ENCODE data around the gene PLCB4.

The PLCB4 gene

DNA sequence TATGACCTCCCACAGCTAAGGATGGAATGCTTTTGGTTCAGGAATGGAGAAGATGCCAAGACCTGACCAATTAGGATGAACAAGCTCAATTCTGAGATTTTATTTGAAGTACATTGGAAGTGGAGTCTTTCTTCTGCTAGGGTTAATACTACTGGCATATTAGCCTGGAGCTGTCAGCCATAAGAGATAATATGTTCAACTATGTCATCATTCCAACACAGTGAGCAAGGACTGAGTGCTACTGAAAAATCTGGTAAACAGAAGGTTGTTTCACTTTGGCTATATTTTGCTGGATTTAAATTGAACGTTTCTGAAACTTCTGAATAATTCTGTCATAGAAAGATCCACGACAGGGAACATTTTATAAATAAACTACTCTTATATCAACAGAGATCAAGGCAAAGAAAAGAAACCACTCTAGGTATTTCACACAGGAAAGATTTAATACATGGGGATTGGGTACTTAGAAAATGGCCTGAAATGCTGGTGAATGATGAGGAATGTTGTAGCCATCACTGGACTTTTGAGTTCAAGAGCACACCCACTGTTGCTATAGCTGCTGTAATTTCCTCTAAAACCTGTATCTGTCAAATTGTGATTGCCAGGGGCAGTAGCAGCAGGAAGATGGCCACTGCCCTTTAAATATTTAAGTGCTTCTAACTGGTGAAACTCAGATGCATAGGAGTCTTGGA is 200.5 kb downstream of the PLCB4 start:
- H3K27ac ChIP-seq (ENCODE audit: low read depth, low read length), result no peak overlapping the region
- no peaks in the 10 kb centered on the region for H3F3A ChIP-seq (ENCODE audit: insufficient read depth)
- H3K9ac ChIP-seq (ENCODE audit: low read length), result no peak overlapping the region

GRCh38 chr20:9270831-9271230 is 201.9 kb downstream of the PLCB4 start:
- H3K9me2 ChIP-seq (replicated peaks; ENCODE audit: insufficient read depth, low read length), result no peaks in the 10 kb centered on the region
- no peak overlapping the region for H3K4me2 ChIP-seq (ENCODE audit: low read depth, low read length, poor library complexity, severe bottlenecking)
- H3K27ac ChIP-seq (ENCODE audit: low read depth, low read length), result no peak overlapping the region
- no peaks in the 10 kb centered on the region for H3K27me3 ChIP-seq (ENCODE audit: low read length)
- H3K9me3 ChIP-seq (ENCODE audit: insufficient read depth, low read length), result no peaks in the 10 kb centered on the region
- no peaks in the 10 kb centered on the region for H3F3A ChIP-seq (ENCODE audit: insufficient read depth)
- H3K79me2 ChIP-seq (ENCODE audit: insufficient read depth, low read length), result no peaks in the 10 kb centered on the region
- no peak overlapping the region for H2AFZ ChIP-seq (ENCODE audit: low read depth, low read length, severe bottlenecking)
- no peaks in the 10 kb centered on the region for H3K36me3 ChIP-seq (ENCODE audit: low read length)
- no peaks in the 10 kb centered on the region for H4K20me1 ChIP-seq (ENCODE audit: low read depth, low read length)
- no peak overlapping the region for H3K9ac ChIP-seq (ENCODE audit: low read length)
- no peak overlapping the region for H3K4me3 ChIP-seq (ENCODE audit: insufficient read depth, low read length, poor library complexity, severe bottlenecking)
- TF ChIP-seq EZH2phosphoT487 (conservative IDR thresholded peaks at IDR 0.05; ENCODE audit: low read length) (no peak), CTCF (IDR thresholded peaks at IDR 0.05; ENCODE audit: insufficient read depth, low read length, poor library complexity, severe bottlenecking) (no peak)

More for the DNA sequence above, 200.5 kb downstream of the PLCB4 start:
- no peaks in the 10 kb centered on the region for H3K79me2 ChIP-seq (ENCODE audit: insufficient read depth, low read length)
- no peaks in the 10 kb centered on the region for H3K27me3 ChIP-seq (ENCODE audit: low read length)
- H3K9me2 ChIP-seq (replicated peaks; ENCODE audit: insufficient read depth, low read length), result no peaks in the 10 kb centered on the region
- no peak overlapping the region for H3K4me3 ChIP-seq (ENCODE audit: insufficient read depth, low read length, poor library complexity, severe bottlenecking)
- no peaks in the 10 kb centered on the region for H3K9me3 ChIP-seq (ENCODE audit: insufficient read depth, low read length)
- TF ChIP-seq CTCF (IDR thresholded peaks at IDR 0.05; ENCODE audit: insufficient read depth, low read length, poor library complexity, severe bottlenecking), result no peak
- no peak for TF ChIP-seq EZH2phosphoT487 (conservative IDR thresholded peaks at IDR 0.05; ENCODE audit: low read length)
- H2AFZ ChIP-seq (ENCODE audit: low read depth, low read length, severe bottlenecking), result no peak overlapping the region
- H3K36me3 ChIP-seq (ENCODE audit: low read length), result no peaks in the 10 kb centered on the region
- H4K20me1 ChIP-seq (ENCODE audit: low read depth, low read length), result no peaks in the 10 kb centered on the region
- no peak overlapping the region for H3K4me2 ChIP-seq (ENCODE audit: low read depth, low read length, poor library complexity, severe bottlenecking)

DNA sequence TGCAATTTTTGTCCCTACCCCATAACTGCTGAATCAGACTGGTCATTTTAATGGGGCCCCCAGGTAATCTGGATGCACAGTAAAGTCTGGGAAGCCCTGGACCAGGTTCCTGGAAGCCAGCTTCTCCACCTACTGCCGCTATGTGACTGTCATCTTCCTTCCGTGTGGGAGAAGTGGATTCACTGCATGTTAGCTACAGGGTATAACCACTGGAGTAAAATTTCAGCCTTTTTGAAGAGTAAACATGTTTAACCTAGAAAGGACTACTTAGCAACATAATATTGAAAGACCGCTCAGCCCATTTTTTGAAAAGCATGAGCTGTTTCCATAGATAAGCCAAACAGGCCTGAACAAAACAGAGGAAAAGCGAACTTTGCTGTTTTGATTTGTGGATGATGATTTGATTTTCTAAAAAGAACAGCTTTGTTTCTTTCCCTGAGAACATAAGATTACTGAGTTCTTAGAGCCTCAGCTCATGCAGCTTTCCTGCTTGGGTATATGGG is 208.1 kb downstream of the PLCB4 start:
- H3K27ac ChIP-seq (ENCODE audit: low read depth, low read length), result no peak overlapping the region
- H3K9me2 ChIP-seq (replicated peaks; ENCODE audit: insufficient read depth, low read length), result no peaks in the 10 kb centered on the region
- no peak overlapping the region for H3K9ac ChIP-seq (ENCODE audit: low read length)
- H3K27me3 ChIP-seq (ENCODE audit: low read length), result no peaks in the 10 kb centered on the region
- H4K20me1 ChIP-seq (ENCODE audit: low read depth, low read length), result no peaks in the 10 kb centered on the region
- no peak for TF ChIP-seq EZH2phosphoT487 (conservative IDR thresholded peaks at IDR 0.05; ENCODE audit: low read length)
- TF ChIP-seq CTCF (IDR thresholded peaks at IDR 0.05; ENCODE audit: insufficient read depth, low read length, poor library complexity, severe bottlenecking), result no peak
- no peaks in the 10 kb centered on the region for H3K9me3 ChIP-seq (ENCODE audit: insufficient read depth, low read length)
- H3K4me3 ChIP-seq (ENCODE audit: insufficient read depth, low read length, poor library complexity, severe bottlenecking), result no peak overlapping the region
- H3F3A ChIP-seq (ENCODE audit: insufficient read depth), result no peaks in the 10 kb centered on the region
- no peak overlapping the region for H2AFZ ChIP-seq (ENCODE audit: low read depth, low read length, severe bottlenecking)
- no peaks in the 10 kb centered on the region for H3K79me2 ChIP-seq (ENCODE audit: insufficient read depth, low read length)
- no peak overlapping the region for H3K4me2 ChIP-seq (ENCODE audit: low read depth, low read length, poor library complexity, severe bottlenecking)
- H3K36me3 ChIP-seq (ENCODE audit: low read length), result no peaks in the 10 kb centered on the region

Measured in SU-DHL-6 (cell line).